Cerebellar nuclear complex (tissue), 1 donor: ENCODE data around the gene OXTR.

Source experiments
- DNase-seq, 2 experiments: peaks; one replicate each; lab custom pipeline; 2025; lab: John Stamatoyannopoulos, UW

The OXTR gene

GRCh38 chr3:8767667-8768363 is 1.6 kb downstream of the OXTR start:
- DNase-seq = no peak

- no peak for DNase-seq
Observed at GRCh38 chr3:8767256-8767666, 2.2 kb downstream of the OXTR start.

- no peak for DNase-seq
Observed at GRCh38 chr3:8766148-8766547, 3.3 kb downstream of the OXTR start.

- DNase-seq = no peak
Observed at GRCh38 chr3:8765528-8765927, 3.9 kb downstream of the OXTR start.

- DNase-seq = no peak
Observed at GRCh38 chr3:8764528-8764927, 4.9 kb downstream of the OXTR start.

GRCh38 chr3:8762607-8763377 is 6.6 kb downstream of the OXTR start:
- no peak for DNase-seq

- no peak for DNase-seq
Observed at GRCh38 chr3:8761866-8762265, 7.5 kb downstream of the OXTR start.

GRCh38 chr3:8760506-8760905 is 8.9 kb downstream of the OXTR start:
- DNase-seq = no peak

GRCh38 chr3:8760091-8760490 is 9.3 kb downstream of the OXTR start:
- DNase-seq = no peak

GRCh38 chr3:8759038-8759707 is 10.2 kb downstream of the OXTR start:
- no peak for DNase-seq

- DNase-seq = no peak
Observed at GRCh38 chr3:8757551-8758518, 11.6 kb downstream of the OXTR start.

GRCh38 chr3:8756671-8757070 is 12.7 kb downstream of the OXTR start:
- DNase-seq = no peak

- DNase-seq = no peak
Observed at GRCh38 chr3:8755564-8756237, 13.7 kb downstream of the OXTR start.

- DNase-seq = no peak
Observed at GRCh38 chr3:8755097-8755496, 14.3 kb downstream of the OXTR start.

GRCh38 chr3:8752832-8753231 is 16.6 kb downstream of the OXTR start:
- no peak for DNase-seq

- no peak for DNase-seq
Observed at GRCh38 chr3:8749316-8749715, 20.1 kb downstream of the OXTR start.

- DNase-seq = no peak
Observed at GRCh38 chr3:8746780-8747345, 22.6 kb downstream of the OXTR start.

GRCh38 chr3:8745619-8746370 is 23.6 kb downstream of the OXTR start:
- DNase-seq = no peak

- no peak for DNase-seq
Observed at GRCh38 chr3:8743911-8744310, 25.5 kb downstream of the OXTR start.

- no peak for DNase-seq
Observed at GRCh38 chr3:8743021-8743601, 26.3 kb downstream of the OXTR start.
